ENCODE results near the gene SH3BGRL. TPM values are rescaled to one million over a fixed set of nuclear protein-coding genes. Genes with fewer than 3 reads are reported as not detected.

Gene SH3BGRL
- total and polyA plus RNA-seq, 9 of the 15 experiments (the other 6 are each of a cell fraction or from before 2014, with no cell fraction given): 21.3 to 74.3 (median 45.4) TPM

DNA sequence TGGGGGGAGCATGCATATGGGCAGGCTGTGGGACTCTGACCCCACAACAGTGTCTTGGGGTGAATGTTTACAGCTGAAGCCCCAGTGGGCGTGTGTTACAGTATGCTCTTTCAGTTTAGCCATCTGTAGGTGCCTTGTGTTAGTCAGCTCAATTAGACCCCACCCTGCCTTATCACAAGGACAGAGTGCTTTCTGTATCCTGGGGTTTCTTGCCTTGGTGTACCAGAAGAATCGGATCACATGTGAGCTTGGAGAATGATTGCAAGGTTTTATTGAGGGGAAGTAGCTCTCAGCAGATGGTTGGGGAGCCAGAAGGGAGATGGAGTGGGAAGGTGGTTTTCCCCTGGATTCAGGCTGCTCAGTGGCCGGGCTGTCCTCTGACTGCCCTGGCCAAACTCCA lies 27.3 kb downstream of the SH3BGRL start:
- Histone ChIP-seq H3K36me3 (ENCODE audit: control insufficient read depth, insufficient read depth, low read length) (no peaks in the 10 kb centered on the region), H3K4me1 (replicated peaks in 1 of 2; ENCODE audit: control insufficient read depth in 2 of 2, insufficient read depth in 2 of 2, low read length in 2 of 2) (no peaks in the 10 kb centered on the region; a peak in 3 of 5 replicates), H4K20me1 (replicated peaks; ENCODE audit: control insufficient read depth, insufficient read depth, low read length) (no peaks in the 10 kb centered on the region), H3K9me1 (ENCODE audit: control insufficient read depth, insufficient read depth, low read length) (no peaks in the 10 kb centered on the region), H3K27me3 (ENCODE audit: control insufficient read depth in 2 of 2, insufficient read depth in 2 of 2, low read length in 2 of 2) (no peaks in the 10 kb centered on the region), H3K79me2 (ENCODE audit: control insufficient read depth, insufficient read depth, low read length) (no peaks in the 10 kb centered on the region), H3K9me3 (replicated peaks; ENCODE audit: control insufficient read depth, insufficient read depth, low read depth, low read length) (no peaks in the 10 kb centered on the region), H3K27ac (ENCODE audit: extremely low read depth, low read depth, low read length) (no peak overlapping the region), H3K4me3 (no peak overlapping the region), H2AFZ (ENCODE audit: low read depth, low read length) (no peak overlapping the region), H3K4me2 (ENCODE audit: insufficient read depth, low read length) (0 out of 2 replicates have a peak overlapping the region, but pooled peaks have one; percentile 37), H3K9ac (ENCODE audit: insufficient read depth in 1 of 2, low read depth in 2 of 2, low read length in 2 of 2) (no peak overlapping the region)
- POLR2A ChIA-PET: no interaction called here
- CTCF ChIA-PET (ENCODE audit: low intra/inter-chr PET ratio): no interaction called here
- TF ChIP-seq SRSF1 (IDR thresholded peaks at IDR 0.05; ENCODE audit: low read depth, low read length) (no peak), ID3 (CRISPR knock-in tag; IDR thresholded peaks at IDR 0.05) (no peak), ID3 (tag; IDR thresholded peaks at IDR 0.05) (no peak), ZNF584 (CRISPR knock-in tag; IDR thresholded peaks at IDR 0.05; ENCODE audit: low read depth) (no peak), ZNF668 (CRISPR knock-in tag; IDR thresholded peaks at IDR 0.05) (no peak), CBFA2T3 (IDR thresholded peaks at IDR 0.05) (peak; percentile 21; the same call in 1 of the 2 replicates), CBFB (CRISPR knock-in tag; IDR thresholded peaks at IDR 0.05) (no peak)
- TF ChIP-seq, protein P1, sequence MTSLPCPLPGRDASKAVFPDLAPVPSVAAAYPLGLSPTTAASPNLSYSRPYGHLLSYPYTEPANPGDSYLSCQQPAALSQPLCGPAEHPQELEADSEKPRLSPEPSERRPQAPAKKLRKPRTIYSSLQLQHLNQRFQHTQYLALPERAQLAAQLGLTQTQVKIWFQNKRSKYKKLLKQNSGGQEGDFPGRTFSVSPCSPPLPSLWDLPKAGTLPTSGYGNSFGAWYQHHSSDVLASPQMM (CRISPR knock-in tag; IDR thresholded peaks at IDR 0.05): no peak
- 5% methylated on average over 3 of the region's 3 CpGs for WGBS (ENCODE audit: insufficient coverage, low coverage, missing lambda C conversion rate)
- in situ Hi-C loops (cut with MboI) (no loop called here), intact Hi-C loops (cut with micrococcal nuclease) (no loop called here)
- FAIRE-seq (peak; percentile 29), DNase-seq (ENCODE audit: extremely low read depth in 1 of 4, low spot score in 3 of 4) (peak in 1 of 4 experiments; percentile 47), ATAC-seq (peak; percentile 75)
- BruUV-seq (replicated peaks): no TSS peak
